Activated naive CD4-positive, alpha-beta T cell treated with anti-CD3 and anti-CD28 coated beads for 36 hours (primary cell): ENCODE measurements around the gene PTPN6. TPM values are rescaled to one million over a fixed set of nuclear protein-coding genes. Genes with fewer than 3 reads are reported as not detected.

Experiments used
- CTCF ChIA-PET: fragments of 350-600 bp; sonication (Branson Sonifier 250); formaldehyde crosslinking; loops from one replicate; lab custom pipeline; 2021; ENCODE audit warnings: antibody characterized with exemption; lab: Charles Lee
- DNase-seq: peaks from one replicate; pipeline ENCODE4 v3.0.0-alpha.2; 2020
- H3K27ac Mint-ChIP-seq: one replicate; pipeline ENCODE4 v1.8.0; 2021; ENCODE audit warnings: mild to moderate bottlenecking, mixed read lengths
- H3K27me3 Mint-ChIP-seq: one replicate; pipeline ENCODE4 v1.8.0; 2021; ENCODE audit warnings: low read depth, mixed read lengths
- H3K36me3 Mint-ChIP-seq: one replicate; pipeline ENCODE4 v1.8.0; 2021; ENCODE audit warnings: low read depth, mixed read lengths
- H3K4me1 Mint-ChIP-seq: one replicate; pipeline ENCODE4 v1.8.0; 2021; ENCODE audit warnings: low read depth, mixed read lengths
- H3K4me3 Mint-ChIP-seq: one replicate; pipeline ENCODE4 v1.8.0; 2021; ENCODE audit warnings: mild to moderate bottlenecking, moderate library complexity, mixed read lengths
- H3K9me3 Mint-ChIP-seq: one replicate; pipeline ENCODE4 v1.8.0; 2021; ENCODE audit warnings: mixed read lengths
- intact Hi-C: fragments of 100-400 bp; cut with micrococcal nuclease; formaldehyde crosslinking; loops from one replicate; pipeline ENCODE4 v1.15.1; 2023
- total RNA-seq, 2 experiments: library from RNA; stranded (reverse); gene quantifications; one replicate each; pipeline ENCODE4 v1.2.3, GENCODE V29; 2021

The PTPN6 gene
- total RNA-seq, 2 experiments from 2014 or later, result 334 to 348 TPM

- CTCF ChIA-PET, result interaction anchor here (1.4 kb wide), 2 partner anchors 42 to 50 kb away, joined by 3 to 4 read pairs; partner anchors contain the start of gene SPSB2
- Mint-ChIP-seq H3K9me3 (no peaks in the 10 kb centered on the region), H3K36me3 (peaks cover 23% of the 10 kb centered on the region)
Measured at GRCh38 chr12:6914947-6915788, 36.0 kb upstream of the PTPN6 start.

DNA sequence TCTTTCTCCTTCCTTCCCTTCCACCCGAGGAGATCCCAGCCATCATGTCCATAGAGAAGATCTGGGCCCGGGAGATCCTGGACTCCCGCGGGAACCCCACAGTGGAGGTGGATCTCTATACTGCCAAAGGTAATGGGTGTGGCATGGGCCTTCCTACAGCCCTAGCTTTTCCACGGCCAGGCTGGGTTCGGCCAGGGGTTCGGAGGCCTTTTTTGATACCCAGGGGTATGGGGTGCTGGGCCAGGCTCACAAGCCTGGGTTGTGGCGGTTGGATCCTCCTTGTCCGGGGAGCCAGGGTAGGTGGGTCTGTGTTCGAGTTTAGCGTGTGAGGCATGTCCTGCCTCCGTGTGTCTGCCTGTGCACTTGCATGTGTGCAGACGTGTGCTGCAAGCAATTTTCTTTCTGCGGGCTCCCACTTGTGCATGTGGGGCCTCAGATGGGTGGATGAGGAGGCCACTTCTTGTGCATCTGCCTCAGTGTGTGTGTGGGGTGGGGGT, 35.3 kb upstream of the PTPN6 start:
- H3K4me3 Mint-ChIP-seq, result peak overlapping the region; percentile 89
- H3K9me3 Mint-ChIP-seq, result no peaks in the 10 kb centered on the region
- peaks cover 36% of the 10 kb centered on the region for H3K4me1 Mint-ChIP-seq
- DNase-seq, result no peak
- intact Hi-C loops, result no loop called here
- H3K27me3 Mint-ChIP-seq, result no peaks in the 10 kb centered on the region
- CTCF ChIA-PET, result interaction anchor here (0.8 to 1.4 kb wide), 3 partner anchors 22 to 49 kb away, joined by 3 to 4 read pairs (median 4); partner anchors contain the start of gene SPSB2
- peak overlapping the region; percentile 21 for H3K27ac Mint-ChIP-seq
- peaks cover 23% of the 10 kb centered on the region for H3K36me3 Mint-ChIP-seq

More at GRCh38 chr12:6914947-6915788, 36.0 kb upstream of the PTPN6 start:
- peaks cover 36% of the 10 kb centered on the region for H3K4me1 Mint-ChIP-seq
- H3K4me3 Mint-ChIP-seq, result peak overlapping the region; percentile 89
- intact Hi-C loops, result loop anchor here (1.0 kb wide), 3 partner anchors 11 to 42 kb away; partner anchors contain the start of genes LRRC23 and SPSB2
- DNase-seq, result peak; percentile 51
- peak overlapping the region; percentile 71 for H3K27ac Mint-ChIP-seq
- H3K27me3 Mint-ChIP-seq, result no peaks in the 10 kb centered on the region

GRCh38 chr12:6916426-6917200, 34.5 kb upstream of the PTPN6 start:
- no peak for DNase-seq

DNA sequence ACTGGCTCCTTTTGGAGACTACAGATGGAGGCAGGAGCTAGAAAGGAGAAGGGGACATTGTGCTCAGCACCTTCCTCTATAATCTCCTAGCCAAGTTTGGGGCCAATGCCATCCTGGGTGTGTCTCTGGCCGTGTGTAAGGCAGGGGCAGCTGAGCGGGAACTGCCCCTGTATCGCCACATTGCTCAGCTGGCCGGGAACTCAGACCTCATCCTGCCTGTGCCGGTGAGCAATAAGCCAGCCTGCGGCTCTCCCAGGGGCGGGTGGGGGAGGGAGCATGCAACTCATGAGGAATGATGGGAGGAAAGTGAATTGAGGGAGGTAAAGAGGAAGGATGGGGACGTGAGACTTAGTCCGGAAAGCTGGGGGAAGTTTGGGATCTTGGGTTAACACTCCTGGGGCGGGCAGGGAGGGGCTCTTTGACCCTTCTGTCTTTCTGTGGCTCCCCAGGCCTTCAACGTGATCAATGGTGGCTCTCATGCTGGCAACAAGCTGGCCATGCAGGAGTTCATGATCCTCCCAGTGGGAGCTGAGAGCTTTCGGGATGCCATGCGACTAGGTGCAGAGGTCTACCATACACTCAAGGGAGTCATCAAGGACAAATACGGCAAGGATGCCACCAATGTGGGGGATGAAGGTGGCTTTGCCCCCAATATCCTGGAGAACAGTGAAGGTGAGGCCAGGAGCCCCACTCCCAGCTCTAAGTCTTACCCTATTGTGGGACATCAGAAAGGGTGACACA, 33.5 kb upstream of the PTPN6 start:
- no peak overlapping the region for H3K27ac Mint-ChIP-seq
- CTCF ChIA-PET, result interaction anchor here (0.6 to 0.9 kb wide), 2 partner anchors 26 to 236 kb away, joined by 3 read pairs; no protein-coding TSS in a partner anchor
- no peak for DNase-seq
- intact Hi-C loops, result no loop called here
- H3K4me1 Mint-ChIP-seq, result peaks cover 36% of the 10 kb centered on the region
- H3K27me3 Mint-ChIP-seq, result no peaks in the 10 kb centered on the region
- H3K36me3 Mint-ChIP-seq, result peaks cover 26% of the 10 kb centered on the region
- H3K9me3 Mint-ChIP-seq, result no peaks in the 10 kb centered on the region
- no peak overlapping the region for H3K4me3 Mint-ChIP-seq

More at GRCh38 chr12:6916426-6917200, 34.5 kb upstream of the PTPN6 start:
- Mint-ChIP-seq H3K4me1 (peaks cover 36% of the 10 kb centered on the region), H3K36me3 (peaks cover 25% of the 10 kb centered on the region), H3K27ac (peak overlapping the region; percentile 43), H3K4me3 (peak overlapping the region; percentile 89), H3K27me3 (no peaks in the 10 kb centered on the region), H3K9me3 (no peaks in the 10 kb centered on the region)
- CTCF ChIA-PET, result interaction anchor here (0.6 to 0.9 kb wide), 3 partner anchors 21 to 58 kb away, joined by 3 to 7 read pairs (median 4); no protein-coding TSS in a partner anchor
- intact Hi-C loops, result no loop called here

- Mint-ChIP-seq H3K27me3 (no peaks in the 10 kb centered on the region), H3K9me3 (no peaks in the 10 kb centered on the region), H3K4me3 (no peak overlapping the region), H3K36me3 (peaks cover 26% of the 10 kb centered on the region), H3K4me1 (peaks cover 31% of the 10 kb centered on the region), H3K27ac (peak overlapping the region; percentile 60)
- DNase-seq, result no peak
- intact Hi-C loops, result no loop called here
- CTCF ChIA-PET, result interaction anchor here (0.5 to 1.5 kb wide), 2 partner anchors 18 to 872 kb away, joined by 3 to 4 read pairs; no protein-coding TSS in a partner anchor
Measured at GRCh38 chr12:6919588-6919987, 31.6 kb upstream of the PTPN6 start.

DNA sequence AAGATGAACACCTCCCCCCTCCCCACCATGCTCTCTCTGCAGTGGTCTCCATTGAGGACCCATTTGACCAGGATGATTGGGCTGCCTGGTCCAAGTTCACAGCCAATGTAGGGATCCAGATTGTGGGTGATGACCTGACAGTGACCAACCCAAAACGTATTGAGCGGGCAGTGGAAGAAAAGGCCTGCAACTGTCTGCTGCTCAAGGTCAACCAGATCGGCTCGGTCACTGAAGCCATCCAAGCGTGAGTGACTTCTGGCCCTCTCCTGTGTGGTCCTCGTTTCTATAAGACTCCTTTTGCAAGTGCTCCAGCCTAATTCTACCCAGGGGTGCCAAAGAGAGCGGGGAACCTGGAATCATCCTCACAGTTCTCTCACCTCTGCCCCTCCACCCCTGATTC, 29.6 kb upstream of the PTPN6 start:
- CTCF ChIA-PET, result interaction anchor here (0.6 to 1.1 kb wide), 4 partner anchors 15 to 170 kb away, joined by 3 read pairs; partner anchors contain the start of genes C12orf57 and RNU7-1
- intact Hi-C loops, result loop anchor here (10.0 kb wide), 1 partner anchor 713 kb away; no protein-coding TSS in a partner anchor
- no peaks in the 10 kb centered on the region for H3K27me3 Mint-ChIP-seq
- H3K36me3 Mint-ChIP-seq, result peaks cover 25% of the 10 kb centered on the region
- no peaks in the 10 kb centered on the region for H3K9me3 Mint-ChIP-seq
- no peak overlapping the region for H3K4me3 Mint-ChIP-seq
- H3K27ac Mint-ChIP-seq, result no peak overlapping the region
- H3K4me1 Mint-ChIP-seq, result peaks cover 26% of the 10 kb centered on the region
- DNase-seq, result no peak

DNA sequence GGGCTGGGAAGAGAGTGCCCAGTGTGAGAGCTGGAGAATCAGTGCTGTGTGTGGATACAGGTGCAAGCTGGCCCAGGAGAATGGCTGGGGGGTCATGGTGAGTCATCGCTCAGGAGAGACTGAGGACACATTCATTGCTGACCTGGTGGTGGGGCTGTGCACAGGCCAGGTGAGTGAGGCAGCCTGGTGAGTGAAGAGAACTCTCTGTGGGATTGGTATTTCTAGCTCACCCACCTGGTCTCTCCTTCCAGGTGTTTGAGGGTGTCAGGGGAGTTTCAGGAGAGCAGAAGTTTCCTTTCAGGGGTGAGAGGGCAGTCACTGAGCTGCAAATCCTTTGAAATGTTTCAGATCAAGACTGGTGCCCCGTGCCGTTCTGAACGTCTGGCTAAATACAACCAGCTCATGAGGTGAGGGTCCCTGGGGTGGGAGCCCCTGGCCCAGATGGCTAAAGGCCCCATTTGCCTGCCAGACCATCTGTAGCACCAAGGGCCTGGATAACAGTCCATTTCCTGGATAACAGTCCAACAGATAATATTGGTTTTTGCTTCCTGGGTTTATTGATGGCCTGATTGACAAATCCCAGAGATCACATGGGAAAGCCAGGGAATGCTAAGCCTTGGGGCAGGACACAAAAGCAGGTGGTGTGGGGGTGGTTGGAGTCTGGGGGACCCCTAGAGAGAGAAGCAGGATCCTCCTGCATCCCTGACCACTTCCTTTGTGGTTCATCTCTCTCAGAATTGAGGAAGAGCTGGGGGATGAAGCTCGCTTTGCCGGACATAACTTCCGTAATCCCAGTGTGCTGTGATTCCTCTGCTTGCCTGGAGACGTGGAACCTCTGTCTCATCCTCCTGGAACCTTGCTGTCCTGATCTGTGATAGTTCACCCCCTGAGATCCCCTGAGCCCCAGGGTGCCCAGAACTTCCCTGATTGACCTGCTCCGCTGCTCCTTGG, 28.9 kb upstream of the PTPN6 start:
- H3K27ac Mint-ChIP-seq, result no peak overlapping the region
- H3K36me3 Mint-ChIP-seq, result peaks cover 20% of the 10 kb centered on the region
- no peaks in the 10 kb centered on the region for H3K27me3 Mint-ChIP-seq
- CTCF ChIA-PET, result interaction anchor here (0.6 to 1.1 kb wide), 6 partner anchors 16 to 212 kb away, joined by 3 to 4 read pairs (median 3); partner anchors contain the start of genes C12orf57 and RNU7-1
- intact Hi-C loops, result loop anchor here (10.0 kb wide), 1 partner anchor 713 kb away; no protein-coding TSS in a partner anchor
- no peaks in the 10 kb centered on the region for H3K9me3 Mint-ChIP-seq
- H3K4me1 Mint-ChIP-seq, result peaks cover 29% of the 10 kb centered on the region
- no peak for DNase-seq
- H3K4me3 Mint-ChIP-seq, result no peak overlapping the region

DNA sequence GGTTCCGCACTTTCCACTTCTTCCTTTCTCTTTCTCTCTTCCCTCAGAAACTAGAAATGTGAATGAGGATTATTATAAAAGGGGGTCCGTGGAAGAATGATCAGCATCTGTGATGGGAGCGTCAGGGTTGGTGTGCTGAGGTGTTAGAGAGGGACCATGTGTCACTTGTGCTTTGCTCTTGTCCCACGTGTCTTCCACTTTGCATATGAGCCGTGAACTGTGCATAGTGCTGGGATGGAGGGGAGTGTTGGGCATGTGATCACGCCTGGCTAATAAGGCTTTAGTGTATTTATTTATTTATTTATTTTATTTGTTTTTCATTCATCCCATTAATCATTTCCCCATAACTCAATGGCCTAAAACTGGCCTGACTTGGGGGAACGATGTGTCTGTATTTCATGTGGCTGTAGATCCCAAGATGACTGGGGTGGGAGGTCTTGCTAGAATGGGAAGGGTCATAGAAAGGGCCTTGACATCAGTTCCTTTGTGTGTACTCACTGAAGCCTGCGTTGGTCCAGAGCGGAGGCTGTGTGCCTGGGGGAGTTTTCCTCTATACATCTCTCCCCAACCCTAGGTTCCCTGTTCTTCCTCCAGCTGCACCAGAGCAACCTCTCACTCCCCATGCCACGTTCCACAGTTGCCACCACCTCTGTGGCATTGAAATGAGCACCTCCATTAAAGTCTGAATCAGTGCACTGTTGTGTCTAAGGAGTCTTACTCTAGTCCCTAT, 28.0 kb upstream of the PTPN6 start:
- no peaks in the 10 kb centered on the region for H3K9me3 Mint-ChIP-seq
- H3K4me3 Mint-ChIP-seq, result no peak overlapping the region
- no peaks in the 10 kb centered on the region for H3K27me3 Mint-ChIP-seq
- peaks cover 29% of the 10 kb centered on the region for H3K4me1 Mint-ChIP-seq
- no peak for DNase-seq
- intact Hi-C loops, result loop anchor here (10.0 kb wide), 1 partner anchor 712 kb away; no protein-coding TSS in a partner anchor
- H3K27ac Mint-ChIP-seq, result no peak overlapping the region
- H3K36me3 Mint-ChIP-seq, result peaks cover 16% of the 10 kb centered on the region
- CTCF ChIA-PET, result interaction anchor here (0.6 to 4.6 kb wide), 12 partner anchors 9 to 213 kb away, joined by 3 to 43 read pairs (median 11); partner anchors contain the start of genes C12orf57, RNU7-1 and SPSB2

DNA sequence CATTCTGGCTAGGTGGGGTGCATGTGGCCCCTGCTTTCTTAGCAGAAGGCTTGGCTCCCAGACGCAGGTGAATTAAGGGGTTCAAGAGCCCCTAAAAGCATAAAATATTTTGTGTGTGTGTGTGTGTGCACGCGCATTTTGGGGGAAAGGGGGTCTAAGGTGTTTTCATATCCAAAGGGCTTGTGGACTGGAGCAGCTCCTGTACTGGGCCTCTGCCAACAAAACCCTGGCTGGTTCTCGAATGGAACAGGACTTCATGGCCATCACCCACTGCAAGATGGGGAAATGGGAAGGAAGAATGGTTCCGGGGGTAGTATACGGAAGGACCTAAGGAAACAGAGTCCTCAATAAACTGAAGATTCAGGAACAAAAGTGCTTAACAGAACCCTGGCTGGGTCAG, 27.3 kb upstream of the PTPN6 start:
- peak overlapping the region; percentile 78 for H3K27ac Mint-ChIP-seq
- CTCF ChIA-PET, result interaction anchor here (0.5 to 4.6 kb wide), 14 partner anchors 9 to 450 kb away, joined by 3 to 43 read pairs (median 7); partner anchors contain the start of genes C12orf57, RNU7-1 and SPSB2
- no peaks in the 10 kb centered on the region for H3K27me3 Mint-ChIP-seq
- H3K36me3 Mint-ChIP-seq, result peaks cover 16% of the 10 kb centered on the region
- H3K4me1 Mint-ChIP-seq, result peaks cover 33% of the 10 kb centered on the region
- intact Hi-C loops, result loop anchor here (1.0 to 10.0 kb wide), 11 partner anchors 14 to 711 kb away; partner anchors contain the start of genes C12orf57, C1R and LPCAT3
- H3K9me3 Mint-ChIP-seq, result no peaks in the 10 kb centered on the region
- no peak overlapping the region for H3K4me3 Mint-ChIP-seq
- DNase-seq, result no peak

GRCh38 chr12:6925239-6925539, 26.0 kb upstream of the PTPN6 start:
- CTCF ChIA-PET, result interaction anchor here (0.5 to 4.6 kb wide), 15 partner anchors 10 to 214 kb away, joined by 3 to 43 read pairs (median 4); partner anchors contain the start of genes C12orf57, C1RL, RNU7-1 and SPSB2
- peaks cover 4% of the 10 kb centered on the region for H3K36me3 Mint-ChIP-seq
- intact Hi-C loops, result loop anchor here (2.0 to 10.0 kb wide), 2 partner anchors 56 to 710 kb away; no protein-coding TSS in a partner anchor
- no peak for DNase-seq
- peaks cover 43% of the 10 kb centered on the region for H3K4me1 Mint-ChIP-seq
- H3K27ac Mint-ChIP-seq, result no peak overlapping the region
- H3K4me3 Mint-ChIP-seq, result no peak overlapping the region
- H3K27me3 Mint-ChIP-seq, result no peaks in the 10 kb centered on the region
- no peaks in the 10 kb centered on the region for H3K9me3 Mint-ChIP-seq
